H9 (cell line): Measurements from ENCODE around the gene ZNF414. TPM values are rescaled to one million over a fixed set of nuclear protein-coding genes. Genes with fewer than 3 reads are reported as not detected.

ENCODE experiments used
- DNase-seq: peaks from one replicate; pipeline ENCODE4 v3.0.0-alpha.2; 2017
- H2AFZ ChIP-seq: one replicate; pipeline ENCODE4 v1.6.1; 2013; ENCODE audit warnings: mild to moderate bottlenecking, low read length, control low read depth, moderate library complexity
- H2AK5ac ChIP-seq: 2 replicates; pipeline ENCODE4 v1.6.1; 2013; ENCODE audit warnings: low read length, control low read depth, mixed read lengths; ENCODE audit not compliant: insufficient read length
- H2BK120ac ChIP-seq: one replicate; pipeline ENCODE4 v1.6.1; 2013; ENCODE audit warnings: low read depth, mild to moderate bottlenecking, low read length, control low read depth, inconsistent platforms; ENCODE audit not compliant: poor library complexity, severe bottlenecking
- H2BK12ac ChIP-seq: 2 replicates; pipeline ENCODE4 v1.6.1; 2013; ENCODE audit warnings: low read length, control low read depth, mixed read lengths, low read depth; ENCODE audit not compliant: insufficient read length
- H2BK15ac ChIP-seq: 2 replicates; pipeline ENCODE4 v1.6.1; 2013; ENCODE audit warnings: low read depth, low read length, control low read depth
- H2BK20ac ChIP-seq: one replicate; pipeline ENCODE4 v1.6.1; 2013; ENCODE audit warnings: low read depth, mild to moderate bottlenecking, low read length, control low read depth, inconsistent platforms; ENCODE audit not compliant: poor library complexity, severe bottlenecking
- H2BK5ac ChIP-seq: 2 replicates; pipeline ENCODE4 v1.6.1; 2013; ENCODE audit warnings: low read length, control low read depth, mixed read lengths; ENCODE audit not compliant: insufficient read length
- H3K14ac ChIP-seq: 2 replicates; pipeline ENCODE4 v1.6.1; 2013; ENCODE audit warnings: low read length, control low read depth; ENCODE audit not compliant: insufficient read depth
- H3K18ac ChIP-seq: 2 replicates; pipeline ENCODE4 v1.6.1; 2013; ENCODE audit warnings: low read depth, mild to moderate bottlenecking, mixed read lengths, low read length, control low read depth; ENCODE audit not compliant: insufficient read length
- H3K23ac ChIP-seq: 2 replicates; pipeline ENCODE4 v1.6.1; 2013; ENCODE audit warnings: low read length, control low read depth, mixed read lengths, low read depth; ENCODE audit not compliant: insufficient read length
- H3K23me2 ChIP-seq: 2 replicates; pipeline ENCODE4 v1.6.1; 2013; ENCODE audit warnings: low read depth, mild to moderate bottlenecking, mixed read lengths, low read length, control low read depth; ENCODE audit not compliant: insufficient read length, poor library complexity, severe bottlenecking
- H3K27ac ChIP-seq: 2 replicates; pipeline ENCODE4 v1.5.1; 2013; ENCODE audit warnings: low read length, control low read depth, mixed read lengths, low read depth; ENCODE audit not compliant: insufficient read length
- H3K27me3 ChIP-seq: 2 replicates; pipeline ENCODE4 v1.6.1; 2013; ENCODE audit warnings: low read length, control low read depth, inconsistent platforms; ENCODE audit not compliant: insufficient read depth
- H3K4ac ChIP-seq: 2 replicates; pipeline ENCODE4 v1.6.1; 2013; ENCODE audit warnings: low read depth, mild to moderate bottlenecking, control low read depth, inconsistent platforms, low read length, moderate library complexity
- H3K4me1 ChIP-seq: 2 replicates; pipeline ENCODE4 v1.6.1; 2013; ENCODE audit warnings: low read length, control low read depth, inconsistent platforms; ENCODE audit not compliant: insufficient read depth
- H3K4me2 ChIP-seq: 2 replicates; pipeline ENCODE4 v1.6.1; 2013; ENCODE audit warnings: low read length, control low read depth, mixed read lengths; ENCODE audit not compliant: insufficient read length, insufficient read depth
- H3K56ac ChIP-seq: 2 replicates; pipeline ENCODE4 v1.6.1; 2013; ENCODE audit warnings: low read depth, mild to moderate bottlenecking, mixed read lengths, low read length, control low read depth; ENCODE audit not compliant: insufficient read length
- H3K79me1 ChIP-seq: 2 replicates; pipeline ENCODE4 v1.6.1; 2013; ENCODE audit warnings: low read depth, mild to moderate bottlenecking, moderate library complexity, low read length, control low read depth, inconsistent platforms; ENCODE audit not compliant: insufficient read depth, poor library complexity, severe bottlenecking
- H3K79me2 ChIP-seq: 2 replicates; pipeline ENCODE4 v1.6.1; 2013; ENCODE audit warnings: low read length, control low read depth, inconsistent platforms; ENCODE audit not compliant: insufficient read depth
- H3K9ac ChIP-seq: 2 replicates; pipeline ENCODE4 v1.6.1; 2013; ENCODE audit warnings: low read length, control low read depth, mixed read lengths; ENCODE audit not compliant: insufficient read length; ENCODE audit errors: extremely low read depth
- H3K9me3 ChIP-seq: one replicate; pipeline ENCODE4 v1.6.1; 2013; ENCODE audit warnings: low read depth, low read length, inconsistent platforms; ENCODE audit not compliant: control insufficient read depth
- H3T11ph ChIP-seq: one replicate; pipeline ENCODE4 v1.6.1; 2013; ENCODE audit warnings: mild to moderate bottlenecking, low read length, control low read depth, inconsistent platforms
- H4K20me1 ChIP-seq: one replicate; pipeline ENCODE4 v1.6.1; 2013; ENCODE audit not compliant: control insufficient read depth, insufficient read length, insufficient read depth
- H4K5ac ChIP-seq: 2 replicates; pipeline ENCODE4 v1.6.1; 2013; ENCODE audit warnings: low read depth, mild to moderate bottlenecking, mixed read lengths, low read length, control low read depth; ENCODE audit not compliant: insufficient read length
- H4K8ac ChIP-seq: replicated peaks from 2 replicates; pipeline ENCODE4 v1.6.1; 2013; ENCODE audit warnings: low read length, control low read depth, mixed read lengths, low read depth; ENCODE audit not compliant: insufficient read length
- H4K91ac ChIP-seq: 2 replicates; pipeline ENCODE4 v1.6.1; 2013; ENCODE audit warnings: low read depth, mild to moderate bottlenecking, moderate library complexity, mixed read lengths, low read length, control low read depth; ENCODE audit not compliant: insufficient read length
- H3K27ac Mint-ChIP-seq, 3 experiments: 2 replicates in 2 of 3; 3 replicates in 1 of 3; pipeline ENCODE4 v1.8.0; 2020 to 2021; ENCODE audit warnings: mixed read lengths in 3 of 3, mild to moderate bottlenecking in 1 of 3, moderate library complexity in 1 of 3
- H3K27me3 Mint-ChIP-seq: 2 replicates; pipeline ENCODE4 v1.8.0; 2021; ENCODE audit warnings: low read depth, mild to moderate bottlenecking, moderate library complexity, mixed read lengths
- H3K36me3 Mint-ChIP-seq, 3 experiments: 2 replicates in 2 of 3; 3 replicates in 1 of 3; pipeline ENCODE4 v1.8.0; 2020 to 2021; ENCODE audit warnings: low read depth in 3 of 3, mixed read lengths in 3 of 3; ENCODE audit not compliant: insufficient read depth in 1 of 3
- H3K4me1 Mint-ChIP-seq, 2 experiments: 2 replicates each; pipeline ENCODE4 v1.8.0; 2020; ENCODE audit warnings: mixed read lengths in 2 of 2
- H3K4me3 Mint-ChIP-seq, 2 experiments: 2 replicates in 1 of 2; 3 replicates in 1 of 2; pipeline ENCODE4 v1.8.0; 2020 to 2021; ENCODE audit warnings: mild to moderate bottlenecking in 2 of 2, mixed read lengths in 2 of 2, moderate library complexity in 1 of 2
- H3K9me3 Mint-ChIP-seq, 2 experiments: 2 replicates in 1 of 2; 3 replicates in 1 of 2; pipeline ENCODE4 v1.8.0; 2020; ENCODE audit warnings: mild to moderate bottlenecking in 2 of 2, mixed read lengths in 2 of 2, moderate library complexity in 1 of 2
- CTCF ChIP-seq: fragments of 200-600 bp; sonication (generic); conservative IDR thresholded peaks from 3 replicates; pipeline ENCODE4 v1.8.0; 2021; ENCODE audit warnings: antibody characterized with exemption, mild to moderate bottlenecking
- WGBS: extraction: QIAGEN DNeasy Blood & Tissue Kit; methylation state at CpG from one replicate; pipeline ENCODE4 v1.1.7; 2013; ENCODE audit warnings: missing lambda C conversion rate, low lambda C conversion rate, mixed read lengths; ENCODE audit not compliant: insufficient read length; ENCODE audit errors: extremely low coverage; 5-methylcytosine and 5-hydroxymethylcytosine counted together
- total RNA-seq: library from RNA; stranded (reverse); gene quantifications from 2 replicates; pipeline ENCODE4 v1.2.1, GENCODE V29; 2021

ZNF414 gene
- total RNA-seq, 1 experiment from 2014 or later = 29.3 TPM

- Histone ChIP-seq H3K18ac (no peak overlapping the region), H3K79me1 (peaks cover 11% of the 10 kb centered on the region), H3K79me2 (peaks cover 60% of the 10 kb centered on the region), H2BK5ac (no peak overlapping the region), H4K20me1 (no peaks in the 10 kb centered on the region), H2AK5ac (no peak overlapping the region), H3K56ac (no peak overlapping the region), H3K4ac (no peak overlapping the region), H2BK12ac (no peak overlapping the region), H3K23me2 (no peaks in the 10 kb centered on the region), H4K8ac (no peak overlapping the region), H2AFZ (no peak overlapping the region), H3K9ac (no peak overlapping the region), H3K27ac (no peak overlapping the region), H3K14ac (no peak overlapping the region), H3K23ac (no peak overlapping the region), H2BK15ac (no peak overlapping the region), H2BK20ac (no peak overlapping the region), H3K9me3 (no peaks in the 10 kb centered on the region), H2BK120ac (no peak overlapping the region), H4K91ac (no peak overlapping the region), H3K4me1 (peaks cover 2% of the 10 kb centered on the region; the same call in 1 of the 2 replicates), H3K27me3 (no peaks in the 10 kb centered on the region), H3K4me2 (no peak overlapping the region), H4K5ac (no peak overlapping the region), H3T11ph (no peak overlapping the region)
- H3K4me3 Mint-ChIP-seq = no peak overlapping the region
- peaks cover 36 to 78% (median 65%) of the 10 kb centered on the region in 3 experiments; a peak in 6 of 7 replicates for H3K36me3 Mint-ChIP-seq
- H3K27ac Mint-ChIP-seq = peak overlapping the region in 1 of 3 experiments; percentile 65; a peak in 3 of 7 replicates
- TF ChIP-seq CTCF = no peak
- H3K4me1 Mint-ChIP-seq = peaks cover 42 to 46% of the 10 kb centered on the region in 2 experiments
- H3K9me3 Mint-ChIP-seq = no peaks in the 10 kb centered on the region
- no peaks in the 10 kb centered on the region for H3K27me3 Mint-ChIP-seq
- no peak for DNase-seq
- no CpG with 5 or more reads among the region's 14 CpGs for WGBS
These were observed 52.1 kb downstream of the ZNF414 start for GRCh38 chr19:8461891-8462290.
